Retinal pigment epithelial cell (primary cell): ENCODE measurements around the gene PDE4B.

Experiments used
- DNase-seq: peaks from one replicate; pipeline ENCODE4 v3.0.0-alpha.2; 2010; ENCODE audit warnings: low read depth
- H3K4me3 ChIP-seq: 2 replicates; pipeline ENCODE4 v1.5.1; 2011; ENCODE audit warnings: mild to moderate bottlenecking, low read length, control low read depth, moderate library complexity
- CTCF ChIP-seq: conservative IDR thresholded peaks from 2 replicates; pipeline ENCODE4 v1.5.1; 2011; ENCODE audit warnings: low read depth, low read length, control low read depth, inconsistent platforms

Gene PDE4B

GRCh38 chr1:66275601-66276023 is 482.9 kb downstream of the PDE4B start:
- no peak for TF ChIP-seq CTCF
- H3K4me3 ChIP-seq, result no peak overlapping the region
- DNase-seq, result no peak

GRCh38 chr1:66276218-66276617 is 483.5 kb downstream of the PDE4B start:
- TF ChIP-seq CTCF, result no peak
- H3K4me3 ChIP-seq, result no peak overlapping the region
- DNase-seq, result no peak

- DNase-seq, result no peak
- no peak for TF ChIP-seq CTCF
- no peak overlapping the region for H3K4me3 ChIP-seq
Measured at GRCh38 chr1:66278260-66279021, 485.7 kb downstream of the PDE4B start.

- DNase-seq, result no peak
- no peak for TF ChIP-seq CTCF
- no peak overlapping the region for H3K4me3 ChIP-seq
Measured at GRCh38 chr1:66281808-66282207, 489.1 kb downstream of the PDE4B start.

- H3K4me3 ChIP-seq, result no peak overlapping the region
- TF ChIP-seq CTCF, result peak; percentile 33
- peak; percentile 62 for DNase-seq
Measured at GRCh38 chr1:66282343-66282852, 489.7 kb downstream of the PDE4B start.

GRCh38 chr1:66282891-66283621 is 490.4 kb downstream of the PDE4B start:
- peak; percentile 91 for DNase-seq
- TF ChIP-seq CTCF, result no peak
- no peak overlapping the region for H3K4me3 ChIP-seq
